CD4-positive, alpha-beta memory T cell (primary cell): ENCODE results near the gene RPRD1A. TPM values are rescaled to one million over a fixed set of nuclear protein-coding genes. Genes with fewer than 3 reads are reported as not detected.
A peak's percentile ranks its signal among the peaks of the same experiment; 100 is the strongest.
"Not testable (repeated sequence)": the region's sequence is repeated elsewhere in the genome, so short reads cannot be mapped to it uniquely, and the experiment has no call there.

Source experiments
- CTCF ChIA-PET: fragments of 350-600 bp; sonication (Branson Sonifier 250); formaldehyde crosslinking; loops from one replicate; lab custom pipeline; 2021; ENCODE audit warnings: inconsistent platforms; ENCODE audit not compliant: partially characterized antibody; lab: Charles Lee
- POLR2A ChIA-PET: fragments of 350-600 bp; sonication (Branson Sonifier 250); formaldehyde crosslinking; loops from one replicate; lab custom pipeline; 2021; ENCODE audit not compliant: partially characterized antibody; lab: Charles Lee
- DNase-seq, 5 donors: peaks; one replicate each; pipeline versions ENCODE4 v3.0.0 to v3.0.0-alpha.2; 2020 to 2022; ENCODE audit warnings: mixed read lengths in 1 of 5
- H3K27ac ChIP-seq: one replicate; pipeline ENCODE4 v1.7.0; 2013; ENCODE audit warnings: low read depth, low read length
- H3K27me3 ChIP-seq: 2 replicates; pipeline ENCODE4 v1.7.0; 2013; ENCODE audit warnings: mild to moderate bottlenecking, low read length, moderate library complexity; ENCODE audit not compliant: insufficient read depth
- H3K36me3 ChIP-seq: 2 replicates; pipeline ENCODE4 v1.7.0; 2013; ENCODE audit warnings: mild to moderate bottlenecking, low read length, moderate library complexity; ENCODE audit not compliant: insufficient read depth
- H3K4me1 ChIP-seq: 2 replicates; pipeline ENCODE4 v1.7.0; 2013; ENCODE audit warnings: mild to moderate bottlenecking, low read length, moderate library complexity; ENCODE audit not compliant: insufficient read depth
- H3K4me3 ChIP-seq, 2 donors: one replicate each; pipeline ENCODE4 v1.7.0; 2013; ENCODE audit warnings: low read length in 2 of 2, mild to moderate bottlenecking in 1 of 2
- H3K9me3 ChIP-seq, 2 donors: one replicate each; pipeline ENCODE4 v1.7.0; 2013; ENCODE audit warnings: low read length in 2 of 2, control low read depth in 1 of 2; ENCODE audit not compliant: control insufficient read depth in 1 of 2
- H3K27ac Mint-ChIP-seq, 7 donors: one replicate each; pipeline ENCODE4 v1.8.0; 2020 to 2021; ENCODE audit warnings: mixed read lengths in 7 of 7, mild to moderate bottlenecking in 6 of 7, inconsistent platforms in 3 of 7, moderate library complexity in 3 of 7
- H3K27me3 Mint-ChIP-seq, 2 donors: one replicate each; pipeline ENCODE4 v1.8.0; 2020 to 2021; ENCODE audit warnings: mixed read lengths in 2 of 2
- H3K36me3 Mint-ChIP-seq, 2 donors: one replicate each; pipeline ENCODE4 v1.8.0; 2020 to 2021; ENCODE audit warnings: mixed read lengths in 2 of 2, inconsistent platforms in 1 of 2, mild to moderate bottlenecking in 1 of 2
- H3K4me1 Mint-ChIP-seq, 4 donors: one replicate each; pipeline ENCODE4 v1.8.0; 2020 to 2021; ENCODE audit warnings: mixed read lengths in 4 of 4, mild to moderate bottlenecking in 1 of 4
- H3K4me3 Mint-ChIP-seq, 8 donors: one replicate each; pipeline ENCODE4 v1.8.0; 2020 to 2021; ENCODE audit warnings: mixed read lengths in 8 of 8, mild to moderate bottlenecking in 7 of 8, moderate library complexity in 6 of 8, inconsistent platforms in 3 of 8
- H3K9me3 Mint-ChIP-seq, 8 donors: one replicate each; pipeline ENCODE4 v1.8.0; 2020 to 2021; ENCODE audit warnings: mixed read lengths in 8 of 8, mild to moderate bottlenecking in 5 of 8, inconsistent platforms in 3 of 8, moderate library complexity in 1 of 8
- intact Hi-C: fragments of 100-400 bp; cut with micrococcal nuclease; formaldehyde crosslinking; loops from one replicate; pipeline ENCODE4 v1.15.1; 2023
- polyA plus RNA-seq, 2 donors: library from polyadenylated mRNA; unstranded; fragments of 300-500 nt; fragmentation: Illumina TruSeq; gene quantifications; one replicate each; pipeline ENCODE4 v1.2.3, GENCODE V29; 2021
- total RNA-seq, 2 experiments: library from RNA; stranded (reverse); gene quantifications; one replicate each; pipeline ENCODE4 v1.2.3, GENCODE V29; 2021

RPRD1A gene, protein sequence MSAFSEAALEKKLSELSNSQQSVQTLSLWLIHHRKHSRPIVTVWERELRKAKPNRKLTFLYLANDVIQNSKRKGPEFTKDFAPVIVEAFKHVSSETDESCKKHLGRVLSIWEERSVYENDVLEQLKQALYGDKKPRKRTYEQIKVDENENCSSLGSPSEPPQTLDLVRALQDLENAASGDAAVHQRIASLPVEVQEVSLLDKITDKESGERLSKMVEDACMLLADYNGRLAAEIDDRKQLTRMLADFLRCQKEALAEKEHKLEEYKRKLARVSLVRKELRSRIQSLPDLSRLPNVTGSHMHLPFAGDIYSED
- total RNA-seq: 10 to 100 TPM; 40.1 to 42.3 TPM
- polyA plus RNA-seq: 10 to 100 TPM in 1 of 2 donors, 1 to 10 TPM in 1; 6.1 to 12.8 TPM

DNA sequence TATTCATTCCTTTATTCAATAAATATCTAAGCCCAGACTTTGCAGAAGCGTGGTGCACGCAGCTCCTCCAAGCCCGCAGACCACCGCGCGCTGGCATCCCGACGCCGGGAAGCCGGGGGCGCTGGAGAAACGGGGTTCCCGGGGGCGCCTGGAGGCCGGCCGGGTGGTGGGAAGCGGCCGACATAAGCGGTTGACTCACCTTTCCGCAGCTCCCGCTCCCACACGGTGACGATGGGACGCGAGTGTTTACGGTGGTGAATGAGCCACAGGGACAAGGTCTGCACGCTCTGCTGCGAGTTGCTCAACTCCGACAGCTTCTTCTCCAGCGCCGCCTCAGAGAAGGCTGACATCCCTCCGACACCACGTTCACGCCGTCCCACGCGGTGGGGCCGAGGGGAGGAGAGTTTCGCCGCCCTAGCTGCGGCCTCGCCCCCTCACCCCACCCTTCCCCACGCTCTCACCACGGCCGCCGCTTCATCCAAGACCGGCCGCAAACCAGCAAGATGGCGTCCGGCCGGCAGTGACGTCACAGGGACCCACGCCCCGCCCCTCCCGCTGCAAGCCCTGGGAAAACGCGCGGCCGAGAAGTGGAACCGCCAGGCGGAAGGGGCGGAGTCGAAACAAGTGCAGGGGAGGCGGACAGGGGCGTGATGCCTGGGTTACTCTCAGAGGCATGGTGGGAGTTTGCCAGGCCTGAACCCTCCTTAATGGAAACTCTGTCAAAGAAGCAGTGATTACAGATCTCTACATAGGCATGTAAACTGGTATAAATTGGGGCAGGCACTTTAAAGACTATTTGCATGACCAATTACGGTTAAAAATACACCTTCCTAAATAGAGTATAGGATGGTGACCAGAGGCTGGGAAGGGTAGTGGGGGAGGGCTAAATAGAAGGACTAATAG is at the start of gene RPRD1A:
Gene RPRD1A (minus strand): TSS at position 505 of the 903 bp plus-strand sequence. CDS start 155 bp downstream, at position 350.
- peak within 1 kb of the TSS; percentile 81 to 87 for H3K4me3 ChIP-seq
- no peaks in the 10 kb centered on the region for H3K9me3 ChIP-seq
- no peaks in the 10 kb centered on the region for H3K27me3 ChIP-seq
- Mint-ChIP-seq H3K27me3 (peaks cover 0 to 1% of the 10 kb centered on the region in 2 donors), H3K36me3 (peaks cover 5 to 19% of the 10 kb centered on the region in 2 donors), H3K4me3 (peak within 1 kb of the TSS; percentile 92 to 98 (median 95)), H3K27ac (peak within 1 kb of the TSS; percentile 89 to 98 (median 96)), H3K9me3 (no peaks in the 10 kb centered on the region), H3K4me1 (peaks cover 31 to 48% (median 40%) of the 10 kb centered on the region in 4 donors)
- no peaks in the 10 kb centered on the region for H3K36me3 ChIP-seq
- H3K4me1 ChIP-seq: peaks cover 32% of the 10 kb centered on the region
- ChIA-PET POLR2A (interaction anchor here (0.6 to 3.7 kb wide), 6 partner anchors 19 to 761 kb away, joined by 3 to 31 read pairs (median 4); partner anchors contain the start of genes ELP2, INO80C, KIAA1328 and RMP24), CTCF (interaction anchor here (0.8 to 1.8 kb wide), 3 partner anchors 45 to 61 kb away, joined by 3 to 9 read pairs (median 3); no protein-coding TSS in a partner anchor)
- H3K27ac ChIP-seq: peak within 1 kb of the TSS; percentile 74
- peak; percentile 94 to 97 (median 94) for DNase-seq
- intact Hi-C loops: loop anchor here (1.0 to 10.0 kb wide), 9 partner anchors 45 to 1025 kb away; partner anchors contain the start of genes ELP2, INO80C, KIAA1328 and MAPRE2

- H3K36me3 ChIP-seq: peaks cover 16% of the 10 kb centered on the region
- H3K27me3 Mint-ChIP-seq, H3K4me3 ChIP-seq, DNase-seq, H3K27ac Mint-ChIP-seq, H3K9me3 ChIP-seq, H3K27ac ChIP-seq, intact Hi-C loops, H3K27me3 ChIP-seq, CTCF ChIA-PET, H3K4me1 ChIP-seq, H3K4me1 Mint-ChIP-seq, H3K4me3 Mint-ChIP-seq, H3K9me3 Mint-ChIP-seq: not testable (repeated sequence)
- POLR2A ChIA-PET: interaction anchor here (1.5 kb wide), 1 partner anchor 12 kb away, joined by 3 read pairs; the partner anchor contains the start of gene SLC39A6
- peaks cover 58 to 63% of the 10 kb centered on the region in 2 donors for H3K36me3 Mint-ChIP-seq
Measured at GRCh38 chr18:36116771-36117170, 49.4 kb upstream of the RPRD1A start.

DNA sequence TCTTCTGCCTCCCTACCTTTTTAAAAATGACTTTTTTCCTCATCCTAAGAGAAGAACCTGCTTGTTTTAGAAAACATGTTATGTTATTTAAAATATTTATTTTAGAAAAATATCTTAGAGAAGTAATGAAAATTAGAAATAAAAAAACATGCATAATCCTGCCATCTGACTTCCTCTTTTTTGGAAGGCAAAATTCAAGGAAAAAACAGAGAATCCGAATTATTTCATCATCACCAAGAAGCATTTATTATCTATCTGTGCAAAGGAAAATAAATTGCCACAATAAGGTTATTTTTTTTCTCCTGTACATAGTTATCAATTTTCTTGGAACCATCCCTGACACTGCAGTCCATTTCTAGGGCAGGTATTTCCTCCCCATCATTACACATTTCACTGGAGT is 47.4 kb upstream of the RPRD1A start:
- ChIA-PET POLR2A (no interaction called here), CTCF (no interaction called here)
- H3K9me3 ChIP-seq: no peaks in the 10 kb centered on the region
- no peak for DNase-seq
- H3K27ac ChIP-seq: no peak overlapping the region
- Mint-ChIP-seq H3K36me3 (peaks cover 59 to 67% of the 10 kb centered on the region in 2 donors), H3K27ac (no peak overlapping the region), H3K27me3 (no peaks in the 10 kb centered on the region), H3K4me3 (no peak overlapping the region), H3K4me1 (no peaks in the 10 kb centered on the region), H3K9me3 (no peaks in the 10 kb centered on the region)
- peaks cover 16% of the 10 kb centered on the region for H3K36me3 ChIP-seq
- no peaks in the 10 kb centered on the region for H3K27me3 ChIP-seq
- no peaks in the 10 kb centered on the region for H3K4me1 ChIP-seq
- no peak overlapping the region for H3K4me3 ChIP-seq
- intact Hi-C loops: no loop called here

DNA sequence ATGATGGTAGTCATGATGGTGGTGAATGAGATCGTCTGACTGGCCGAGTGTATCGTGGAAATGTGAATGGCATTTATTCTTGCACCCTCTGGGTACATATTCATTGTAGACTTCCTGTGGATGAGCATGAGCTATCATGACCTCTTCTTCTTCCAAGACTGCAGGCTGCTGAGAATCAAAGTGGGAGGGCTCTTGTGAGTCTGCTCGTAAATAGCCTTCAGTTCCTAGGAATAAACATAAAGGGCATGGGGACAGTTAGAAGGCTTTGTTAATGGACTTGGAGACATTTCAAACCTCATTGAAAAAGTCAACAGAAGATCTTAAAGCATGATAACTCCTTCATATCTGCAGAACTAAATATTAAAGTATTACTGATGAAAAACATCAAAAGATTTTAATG is 46.9 kb upstream of the RPRD1A start:
- DNase-seq: no peak
- Histone ChIP-seq H3K27ac (no peak overlapping the region), H3K9me3 (no peaks in the 10 kb centered on the region), H3K36me3 (peaks cover 16% of the 10 kb centered on the region), H3K27me3 (no peaks in the 10 kb centered on the region), H3K4me3 (no peak overlapping the region), H3K4me1 (no peaks in the 10 kb centered on the region)
- H3K9me3 Mint-ChIP-seq: no peaks in the 10 kb centered on the region
- H3K36me3 Mint-ChIP-seq: peaks cover 59 to 72% of the 10 kb centered on the region in 2 donors
- H3K27ac Mint-ChIP-seq: no peak overlapping the region
- no peaks in the 10 kb centered on the region for H3K27me3 Mint-ChIP-seq
- no peaks in the 10 kb centered on the region for H3K4me1 Mint-ChIP-seq
- H3K4me3 Mint-ChIP-seq: no peak overlapping the region
- intact Hi-C loops: no loop called here
- ChIA-PET POLR2A (no interaction called here), CTCF (no interaction called here)

- intact Hi-C loops: no loop called here
- CTCF ChIA-PET: no interaction called here
- peaks cover 57 to 72% of the 10 kb centered on the region in 2 donors for H3K36me3 Mint-ChIP-seq
Measured at GRCh38 chr18:36112302-36112701, 44.9 kb upstream of the RPRD1A start.

GRCh38 chr18:36109737-36110136 is 42.4 kb upstream of the RPRD1A start:
- intact Hi-C loops: no loop called here
- peaks cover 41 to 54% of the 10 kb centered on the region in 2 donors for H3K36me3 Mint-ChIP-seq
- ChIA-PET CTCF (interaction anchor here (1.3 kb wide), 1 partner anchor 15 kb away, joined by 4 read pairs; no protein-coding TSS in a partner anchor), POLR2A (no interaction called here)
- H3K27me3 Mint-ChIP-seq: no peaks in the 10 kb centered on the region
- H3K4me3 Mint-ChIP-seq: no peak overlapping the region
- H3K36me3 ChIP-seq: peaks cover 16% of the 10 kb centered on the region
- H3K4me3 ChIP-seq: no peak overlapping the region
- no peak for DNase-seq
- H3K27ac Mint-ChIP-seq: no peak overlapping the region
- H3K27me3 ChIP-seq: no peaks in the 10 kb centered on the region
- no peaks in the 10 kb centered on the region for H3K9me3 ChIP-seq
- no peaks in the 10 kb centered on the region for H3K4me1 ChIP-seq
- no peak overlapping the region for H3K27ac ChIP-seq
- no peaks in the 10 kb centered on the region for H3K9me3 Mint-ChIP-seq
- no peaks in the 10 kb centered on the region for H3K4me1 Mint-ChIP-seq

More at GRCh38 chr18:36112302-36112701, 44.9 kb upstream of the RPRD1A start:
- no peak for DNase-seq
- Histone ChIP-seq H3K4me1 (no peaks in the 10 kb centered on the region), H3K27ac (no peak overlapping the region), H3K36me3 (peaks cover 16% of the 10 kb centered on the region), H3K27me3 (no peaks in the 10 kb centered on the region), H3K4me3 (no peak overlapping the region), H3K9me3 (no peaks in the 10 kb centered on the region)
- peak overlapping the region in 1 of 7 donors; percentile 74 for H3K27ac Mint-ChIP-seq
- no peak overlapping the region for H3K4me3 Mint-ChIP-seq
- POLR2A ChIA-PET: no interaction called here
- no peaks in the 10 kb centered on the region for H3K9me3 Mint-ChIP-seq
- no peaks in the 10 kb centered on the region for H3K4me1 Mint-ChIP-seq
- H3K27me3 Mint-ChIP-seq: no peaks in the 10 kb centered on the region
